Measurements from ENCODE around the gene ZXDC.

Gene ZXDC

GRCh38 chr3:126473292-126474168, 2.2 kb downstream of the ZXDC start:
- DNase-seq (ENCODE audit: low read depth), result no peak

- peak; percentile 92 for DNase-seq (ENCODE audit: low read depth)
Measured at GRCh38 chr3:126472277-126473006, 3.2 kb downstream of the ZXDC start.

- no peak for DNase-seq (ENCODE audit: low read depth)
Measured at GRCh38 chr3:126469479-126469878, 6.2 kb downstream of the ZXDC start.

GRCh38 chr3:126468028-126468891, 7.4 kb downstream of the ZXDC start:
- DNase-seq (ENCODE audit: low read depth), result peak; percentile 59

- DNase-seq (ENCODE audit: low read depth), result no peak
Measured at GRCh38 chr3:126467611-126467955, 8.1 kb downstream of the ZXDC start.

GRCh38 chr3:126466886-126467610, 8.6 kb downstream of the ZXDC start:
- DNase-seq (ENCODE audit: low read depth), result no peak

GRCh38 chr3:126465928-126466544, 9.7 kb downstream of the ZXDC start:
- DNase-seq (ENCODE audit: low read depth), result no peak

- DNase-seq (ENCODE audit: low read depth), result no peak
Measured at GRCh38 chr3:126464997-126465396, 10.7 kb downstream of the ZXDC start.

- no peak for DNase-seq (ENCODE audit: low read depth)
Measured at GRCh38 chr3:126464494-126464893, 11.2 kb downstream of the ZXDC start.

- no peak for DNase-seq (ENCODE audit: low read depth)
Measured at GRCh38 chr3:126464093-126464492, 11.6 kb downstream of the ZXDC start.

GRCh38 chr3:126463521-126463920, 12.2 kb downstream of the ZXDC start:
- no peak for DNase-seq (ENCODE audit: low read depth)

GRCh38 chr3:126461450-126462070, 14.1 kb downstream of the ZXDC start:
- no peak for DNase-seq (ENCODE audit: low read depth)

- no peak for DNase-seq (ENCODE audit: low read depth)
Measured at GRCh38 chr3:126460381-126460780, 15.3 kb downstream of the ZXDC start.

GRCh38 chr3:126459763-126460127, 15.9 kb downstream of the ZXDC start:
- DNase-seq (ENCODE audit: low read depth), result no peak

GRCh38 chr3:126459111-126459762, 16.5 kb downstream of the ZXDC start:
- DNase-seq (ENCODE audit: low read depth), result no peak

GRCh38 chr3:126456766-126457388, 18.8 kb downstream of the ZXDC start:
- no peak for DNase-seq (ENCODE audit: low read depth)

GRCh38 chr3:126456211-126456610, 19.5 kb downstream of the ZXDC start:
- no peak for DNase-seq (ENCODE audit: low read depth)

GRCh38 chr3:126454437-126455198, 21.1 kb downstream of the ZXDC start:
- DNase-seq (ENCODE audit: low read depth), result no peak

- no peak for DNase-seq (ENCODE audit: low read depth)
Measured at GRCh38 chr3:126454025-126454424, 21.7 kb downstream of the ZXDC start.

Data from amniotic epithelial cell (primary cell).